ENCODE data around the gene RHOV. TPM values are rescaled to one million over a fixed set of nuclear protein-coding genes. Genes with fewer than 3 reads are reported as not detected.

RHOV gene
- total RNA-seq, 1 donor: 0.36 TPM

GRCh38 chr15:40836020-40836419, 38.0 kb downstream of the RHOV start:
- Histone ChIP-seq H4K20me1 (ENCODE audit: insufficient read depth, low read length) (no peaks in the 10 kb centered on the region), H3K4me1 (ENCODE audit: insufficient read depth, low read length) (no peaks in the 10 kb centered on the region), H2AFZ (ENCODE audit: low read length) (no peak overlapping the region), H3K9me3 (ENCODE audit: low read depth, low read length) (no peaks in the 10 kb centered on the region), H3K79me2 (ENCODE audit: insufficient read depth, low read length) (no peaks in the 10 kb centered on the region), H3K27me3 (ENCODE audit: insufficient read depth, low read length) (peaks cover 2% of the 10 kb centered on the region), H3K4me3 (ENCODE audit: insufficient read depth, low read length) (no peak overlapping the region), H3K27ac (ENCODE audit: low read depth, low read length) (no peak overlapping the region), H3K36me3 (ENCODE audit: insufficient read depth, low read length) (no peaks in the 10 kb centered on the region), H3K4me2 (ENCODE audit: insufficient read depth, low read length) (no peak overlapping the region)
- no peak for DNase-seq (ENCODE audit: insufficient read length, low spot score, missing footprints)
- no peak for TF ChIP-seq CTCF (IDR thresholded peaks at IDR 0.05; ENCODE audit: extremely low read depth, low read depth, low read length)

GRCh38 chr15:40832903-40833302, 41.1 kb downstream of the RHOV start:
- H3K9me3 ChIP-seq (ENCODE audit: low read depth, low read length): no peaks in the 10 kb centered on the region
- H3K36me3 ChIP-seq (ENCODE audit: insufficient read depth, low read length): no peaks in the 10 kb centered on the region
- H3K79me2 ChIP-seq (ENCODE audit: insufficient read depth, low read length): no peaks in the 10 kb centered on the region
- H4K20me1 ChIP-seq (ENCODE audit: insufficient read depth, low read length): no peaks in the 10 kb centered on the region
- H3K27me3 ChIP-seq (ENCODE audit: insufficient read depth, low read length): peaks cover 2% of the 10 kb centered on the region
- H3K27ac ChIP-seq (ENCODE audit: low read depth, low read length): no peak overlapping the region
- no peaks in the 10 kb centered on the region for H3K4me1 ChIP-seq (ENCODE audit: insufficient read depth, low read length)
- H3K4me2 ChIP-seq (ENCODE audit: insufficient read depth, low read length): no peak overlapping the region
- no peak overlapping the region for H3K4me3 ChIP-seq (ENCODE audit: insufficient read depth, low read length)
- no peak for DNase-seq (ENCODE audit: insufficient read length, low spot score, missing footprints)
- TF ChIP-seq CTCF (IDR thresholded peaks at IDR 0.05; ENCODE audit: extremely low read depth, low read depth, low read length): no peak
- no peak overlapping the region for H2AFZ ChIP-seq (ENCODE audit: low read length)

GRCh38 chr15:40831861-40832260, 42.2 kb downstream of the RHOV start:
- Histone ChIP-seq H3K9me3 (ENCODE audit: low read depth, low read length) (no peaks in the 10 kb centered on the region), H2AFZ (ENCODE audit: low read length) (no peak overlapping the region), H3K27me3 (ENCODE audit: insufficient read depth, low read length) (peaks cover 5% of the 10 kb centered on the region), H3K4me1 (ENCODE audit: insufficient read depth, low read length) (no peaks in the 10 kb centered on the region), H3K27ac (ENCODE audit: low read depth, low read length) (no peak overlapping the region), H3K4me3 (ENCODE audit: insufficient read depth, low read length) (no peak overlapping the region), H3K4me2 (ENCODE audit: insufficient read depth, low read length) (no peak overlapping the region), H4K20me1 (ENCODE audit: insufficient read depth, low read length) (no peaks in the 10 kb centered on the region), H3K79me2 (ENCODE audit: insufficient read depth, low read length) (no peaks in the 10 kb centered on the region), H3K36me3 (ENCODE audit: insufficient read depth, low read length) (no peaks in the 10 kb centered on the region)
- TF ChIP-seq CTCF (IDR thresholded peaks at IDR 0.05; ENCODE audit: extremely low read depth, low read depth, low read length): no peak
- no peak for DNase-seq (ENCODE audit: insufficient read length, low spot score, missing footprints)

GRCh38 chr15:40830884-40831283, 43.1 kb downstream of the RHOV start:
- no peaks in the 10 kb centered on the region for H3K79me2 ChIP-seq (ENCODE audit: insufficient read depth, low read length)
- H3K4me1 ChIP-seq (ENCODE audit: insufficient read depth, low read length): no peaks in the 10 kb centered on the region
- DNase-seq (ENCODE audit: insufficient read length, low spot score, missing footprints): no peak

More at GRCh38 chr15:40830884-40831283, 43.1 kb downstream of the RHOV start:
- no peaks in the 10 kb centered on the region for H4K20me1 ChIP-seq (ENCODE audit: insufficient read depth, low read length)
- no peak overlapping the region for H2AFZ ChIP-seq (ENCODE audit: low read length)
- H3K4me3 ChIP-seq (ENCODE audit: insufficient read depth, low read length): no peak overlapping the region
- no peak overlapping the region for H3K27ac ChIP-seq (ENCODE audit: low read depth, low read length)
- no peaks in the 10 kb centered on the region for H3K9me3 ChIP-seq (ENCODE audit: low read depth, low read length)
- H3K36me3 ChIP-seq (ENCODE audit: insufficient read depth, low read length): no peaks in the 10 kb centered on the region
- H3K27me3 ChIP-seq (ENCODE audit: insufficient read depth, low read length): peaks cover 12% of the 10 kb centered on the region
- TF ChIP-seq CTCF (IDR thresholded peaks at IDR 0.05; ENCODE audit: extremely low read depth, low read depth, low read length): no peak
- H3K4me2 ChIP-seq (ENCODE audit: insufficient read depth, low read length): no peak overlapping the region
